Tibial nerve (tissue), 4 donors: ENCODE measurements around the gene SLBP. TPM values are rescaled to one million over a fixed set of nuclear protein-coding genes. Genes with fewer than 3 reads are reported as not detected.
A peak's percentile ranks its signal among the peaks of the same experiment; 100 is the strongest.

Experiments
- DNase-seq, 2 donors: peaks; one replicate each; pipeline ENCODE4 v3.0.0-alpha.2; 2019; ENCODE audit warnings: low spot score in 2 of 2
- H3K27ac ChIP-seq, 4 donors: fragments of 200-600 bp; sonication (generic) in 3 of 4; one replicate each; pipeline ENCODE4 v1.5.1; 2017 to 2019; ENCODE audit warnings: mild to moderate bottlenecking in 1 of 4
- H3K27me3 ChIP-seq, 2 donors: fragments of 200-600 bp; sonication (generic) in 1 of 2; one replicate each; pipeline versions ENCODE4 v1.5.1 to v1.6.0; 2017 to 2019
- H3K36me3 ChIP-seq, 3 donors: fragments of 200-600 bp; sonication (generic); one replicate each; pipeline ENCODE4 v1.5.1; 2018 to 2019
- H3K4me1 ChIP-seq, 4 donors: fragments of 200-600 bp; sonication (generic) in 3 of 4; one replicate each; pipeline ENCODE4 v1.5.1; 2017 to 2019
- H3K4me3 ChIP-seq, 4 donors: fragments of 200-600 bp; sonication (generic) in 3 of 4; one replicate each; pipeline ENCODE4 v1.5.1; 2017 to 2019; ENCODE audit warnings: mild to moderate bottlenecking in 1 of 4, moderate library complexity in 1 of 4
- H3K9me3 ChIP-seq, 4 donors: fragments of 200-600 bp; sonication (generic) in 3 of 4; one replicate each; pipeline ENCODE4 v1.5.1; 2017 to 2019
- EP300 ChIP-seq, 2 donors: sonication (generic); formaldehyde crosslinking; IDR thresholded peaks; one replicate each; pipeline ENCODE4 v1.6.1; 2017; ENCODE audit warnings: antibody characterized with exemption in 2 of 2, mild to moderate bottlenecking in 1 of 2
- POLR2A ChIP-seq, 2 donors: fragments of 450-650 bp; IDR thresholded peaks; one replicate each; pipeline ENCODE4 v1.6.1; 2017; ENCODE audit warnings: antibody characterized with exemption in 2 of 2, mild to moderate bottlenecking in 2 of 2, moderate library complexity in 2 of 2
- WGBS, 2 donors: methylation state at CpG; one replicate each; pipeline ENCODE4 v1.1.5; 2018; 5-methylcytosine and 5-hydroxymethylcytosine counted together
- total RNA-seq, 4 donors: library from RNA; depleted of rRNA; stranded (reverse); fragments of >200 nt; gene quantifications; one replicate each; pipeline ENCODE4 v1.1.0, GENCODE V29; 2016
- TF ChIP-seq, protein P1 (sequence below), 5 experiments: fragments of 200-600 bp in 3 of 5; fragments of 450-650 bp in 2 of 5; sonication (generic) in 3 of 5; IDR thresholded peaks; one replicate each; pipeline ENCODE4 v1.5.1; 2016 to 2019; ENCODE audit warnings: antibody characterized with exemption in 5 of 5, mild to moderate bottlenecking in 3 of 5, moderate library complexity in 2 of 5

Gene SLBP
- total RNA-seq, 4 donors from 2014 or later: 41.7 to 55.9 (median 53.5) TPM

GRCh38 chr4:1716065-1716945, 4.2 kb upstream of the SLBP start:
- Histone ChIP-seq H3K27me3 (no peaks in the 10 kb centered on the region), H3K27ac (no peak overlapping the region)
- WGBS, 2 donors: 73 to 80% methylated on average over 12 to 14 of the region's 15 CpGs

GRCh38 chr4:1715002-1715758, 3.1 kb upstream of the SLBP start:
- 63 to 64% methylated on average over 15 of the region's 16 CpGs for WGBS, 2 donors
- Histone ChIP-seq H3K36me3 (peaks cover 0 to 38% (median 0%) of the 10 kb centered on the region in 3 donors), H3K4me3 (no peak overlapping the region), H3K27me3 (no peaks in the 10 kb centered on the region), H3K4me1 (peaks cover 0 to 71% (median 37%) of the 10 kb centered on the region in 4 donors), H3K27ac (peak overlapping the region in 1 of 4 donors; percentile 19), H3K9me3 (no peaks in the 10 kb centered on the region)
- TF ChIP-seq, protein P1, sequence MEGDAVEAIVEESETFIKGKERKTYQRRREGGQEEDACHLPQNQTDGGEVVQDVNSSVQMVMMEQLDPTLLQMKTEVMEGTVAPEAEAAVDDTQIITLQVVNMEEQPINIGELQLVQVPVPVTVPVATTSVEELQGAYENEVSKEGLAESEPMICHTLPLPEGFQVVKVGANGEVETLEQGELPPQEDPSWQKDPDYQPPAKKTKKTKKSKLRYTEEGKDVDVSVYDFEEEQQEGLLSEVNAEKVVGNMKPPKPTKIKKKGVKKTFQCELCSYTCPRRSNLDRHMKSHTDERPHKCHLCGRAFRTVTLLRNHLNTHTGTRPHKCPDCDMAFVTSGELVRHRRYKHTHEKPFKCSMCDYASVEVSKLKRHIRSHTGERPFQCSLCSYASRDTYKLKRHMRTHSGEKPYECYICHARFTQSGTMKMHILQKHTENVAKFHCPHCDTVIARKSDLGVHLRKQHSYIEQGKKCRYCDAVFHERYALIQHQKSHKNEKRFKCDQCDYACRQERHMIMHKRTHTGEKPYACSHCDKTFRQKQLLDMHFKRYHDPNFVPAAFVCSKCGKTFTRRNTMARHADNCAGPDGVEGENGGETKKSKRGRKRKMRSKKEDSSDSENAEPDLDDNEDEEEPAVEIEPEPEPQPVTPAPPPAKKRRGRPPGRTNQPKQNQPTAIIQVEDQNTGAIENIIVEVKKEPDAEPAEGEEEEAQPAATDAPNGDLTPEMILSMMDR (IDR thresholded peaks at IDR 0.05): no peak
- TF ChIP-seq EP300 (IDR thresholded peaks at IDR 0.05) (no peak), POLR2A (IDR thresholded peaks at IDR 0.05) (no peak)
- no peak for DNase-seq

More at GRCh38 chr4:1716065-1716945, 4.2 kb upstream of the SLBP start:
- Histone ChIP-seq H3K4me3 (no peak overlapping the region), H3K4me1 (peaks cover 0 to 62% (median 29%) of the 10 kb centered on the region in 4 donors), H3K9me3 (no peaks in the 10 kb centered on the region), H3K36me3 (peaks cover 0 to 38% (median 0%) of the 10 kb centered on the region in 3 donors)
- DNase-seq: no peak
- no peak for TF ChIP-seq POLR2A (IDR thresholded peaks at IDR 0.05)
- TF ChIP-seq, protein P1 (IDR thresholded peaks at IDR 0.05): no peak
- TF ChIP-seq EP300 (IDR thresholded peaks at IDR 0.05): no peak

DNA sequence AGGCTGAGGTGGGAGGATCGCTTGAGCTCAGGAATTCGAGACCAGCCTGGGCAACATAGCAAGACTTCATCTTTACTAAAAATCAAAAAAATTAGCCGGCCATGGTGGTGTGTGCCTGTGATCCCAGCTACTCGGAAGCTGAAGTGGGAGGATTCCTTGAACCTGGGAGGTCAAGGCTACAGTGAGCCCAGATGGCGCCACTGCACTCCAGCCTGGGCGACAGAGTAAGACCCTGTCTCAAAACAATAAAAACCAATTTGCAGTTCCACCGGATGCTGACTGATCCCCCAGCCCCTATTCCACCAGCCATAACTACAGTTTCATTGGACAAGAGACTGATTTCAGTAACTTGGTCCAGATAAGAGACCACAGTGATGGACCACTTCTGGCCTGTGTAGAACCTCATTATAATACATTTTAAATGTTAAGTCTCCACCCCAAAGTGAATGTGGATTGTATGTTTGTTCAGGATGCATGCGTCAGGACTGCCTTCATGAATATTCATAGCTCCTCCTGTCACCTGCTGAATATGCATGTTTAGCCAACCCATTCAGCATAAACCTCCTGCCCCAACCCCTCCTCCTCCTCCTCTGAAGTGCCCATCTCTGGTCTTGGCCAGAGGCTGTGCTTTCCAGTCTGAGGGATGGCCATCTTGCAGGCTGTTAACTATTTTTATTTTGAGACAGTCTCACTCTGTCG, 2.3 kb upstream of the SLBP start:
- Histone ChIP-seq H3K27ac (peak overlapping the region in 1 of 4 donors; percentile 19), H3K27me3 (no peaks in the 10 kb centered on the region), H3K36me3 (peaks cover 0 to 44% (median 0%) of the 10 kb centered on the region in 3 donors), H3K4me1 (peaks cover 0 to 71% (median 32%) of the 10 kb centered on the region in 4 donors), H3K4me3 (no peak overlapping the region), H3K9me3 (no peaks in the 10 kb centered on the region)
- WGBS, 2 donors: 49 to 63% methylated on average over 9 of the region's 9 CpGs
- no peak for DNase-seq
- TF ChIP-seq EP300 (IDR thresholded peaks at IDR 0.05) (no peak), POLR2A (IDR thresholded peaks at IDR 0.05) (no peak)
- TF ChIP-seq, protein P1 (IDR thresholded peaks at IDR 0.05): no peak

DNA sequence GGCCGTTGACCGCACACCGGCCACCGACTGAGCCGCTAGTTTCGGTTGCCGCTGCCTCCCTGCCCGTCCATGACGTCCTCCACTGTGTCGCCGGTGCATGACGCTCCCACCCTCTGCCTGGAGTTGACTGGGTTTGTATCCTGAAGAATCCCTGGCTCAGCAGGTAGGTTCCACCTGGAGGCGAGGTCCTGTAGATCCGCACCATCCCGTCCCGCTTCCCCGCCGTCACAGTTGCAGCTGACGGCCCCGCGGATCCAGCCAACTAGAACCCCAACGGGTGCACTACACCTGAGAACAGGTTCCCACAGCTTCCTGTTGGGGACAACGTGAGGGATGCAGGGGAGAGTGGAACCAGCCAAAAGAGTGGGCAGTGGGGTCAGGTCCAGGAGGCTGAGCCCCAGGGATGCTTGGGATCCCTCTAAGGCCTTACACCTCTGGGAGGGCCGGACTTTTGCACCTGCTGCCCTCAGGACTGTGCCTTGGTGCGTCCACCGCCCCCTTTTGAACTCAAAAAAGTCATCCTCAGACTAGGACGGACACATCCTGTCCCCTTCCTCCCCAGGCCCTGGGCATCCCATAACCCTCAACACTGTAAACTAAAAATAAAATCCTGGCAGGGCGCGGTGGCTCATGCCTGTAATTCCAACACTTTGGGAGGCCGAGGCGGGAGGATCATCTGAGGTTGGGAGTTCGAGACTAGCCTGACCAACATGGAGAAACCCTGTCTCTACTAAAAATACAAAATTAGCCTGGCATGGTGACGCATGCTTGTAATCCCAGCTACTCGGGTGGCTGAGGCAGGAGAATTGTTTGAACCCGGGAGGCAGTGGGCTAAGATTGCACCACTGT, 1.1 kb upstream of the SLBP start:
- H3K27me3 ChIP-seq: no peaks in the 10 kb centered on the region
- WGBS, 2 donors: 28 to 34% methylated on average over 25 to 34 of the region's 35 CpGs
- TF ChIP-seq POLR2A (IDR thresholded peaks at IDR 0.05) (no peak), EP300 (IDR thresholded peaks at IDR 0.05) (no peak)
- TF ChIP-seq, protein P1 (IDR thresholded peaks at IDR 0.05): no peak
- H3K9me3 ChIP-seq: no peaks in the 10 kb centered on the region
- H3K36me3 ChIP-seq: peaks cover 0 to 37% (median 0%) of the 10 kb centered on the region in 3 donors
- DNase-seq: no peak
- peaks cover 0 to 70% (median 27%) of the 10 kb centered on the region in 4 donors for H3K4me1 ChIP-seq
- H3K4me3 ChIP-seq: peak overlapping the region; percentile 58 to 91 (median 76)
- H3K27ac ChIP-seq: peak overlapping the region; percentile 97 to 100 (median 100)
